ENCODE measurements around the gene RALGAPA1. TPM values are rescaled to one million over a fixed set of nuclear protein-coding genes. Genes with fewer than 3 reads are reported as not detected.
"Not testable (repeated sequence)": the region's sequence is repeated elsewhere in the genome, so short reads cannot be mapped to it uniquely, and the experiment has no call there.

RALGAPA1 gene
- total RNA-seq, 1 donor from 2014 or later: 83.5 TPM

DNA sequence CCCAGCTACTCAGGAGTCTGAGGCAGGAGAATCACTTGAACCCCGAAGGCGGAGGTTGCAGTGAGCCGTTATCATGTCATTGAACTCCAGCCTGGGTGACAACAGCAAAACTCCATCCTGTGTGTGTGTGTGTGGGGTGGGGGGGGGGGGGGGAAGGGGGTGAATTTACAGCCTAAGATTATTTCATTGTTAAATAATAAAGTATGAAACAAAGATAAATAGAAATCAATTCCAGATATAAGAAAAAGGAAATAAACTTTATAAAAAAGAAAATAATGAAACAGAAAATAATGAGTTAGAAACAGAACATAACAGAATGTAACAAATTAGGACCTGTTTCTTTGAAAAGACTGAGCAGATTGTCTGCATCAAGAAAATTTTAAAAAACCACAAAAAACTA lies 191.6 kb downstream of the RALGAPA1 start:
- H3K36me3 ChIP-seq (ENCODE audit: control insufficient read depth in 3 of 3, insufficient read depth in 3 of 3, low read length in 3 of 3): peaks cover 0 to 7% (median 6%) of the 10 kb centered on the region in 3 donors
- no peaks in the 10 kb centered on the region for H3K27me3 ChIP-seq (ENCODE audit: control insufficient read depth in 3 of 3, insufficient read depth in 3 of 3, low read length in 3 of 3)
- H3K27ac ChIP-seq (ENCODE audit: low read depth, low read length): no peak overlapping the region
- no peak overlapping the region for H3K9ac ChIP-seq (ENCODE audit: low read depth in 1 of 3, low read length in 3 of 3)
- no peak overlapping the region for H3K4me3 ChIP-seq (ENCODE audit: low read length in 3 of 3)
- no peaks in the 10 kb centered on the region for H3K4me1 ChIP-seq (ENCODE audit: control insufficient read depth in 3 of 3, insufficient read depth in 3 of 3, low read length in 3 of 3)
- H3K9me3 ChIP-seq (ENCODE audit: control insufficient read depth in 3 of 3, low read length in 3 of 3): peaks cover 0 to 1% (median 0%) of the 10 kb centered on the region in 3 donors

DNA sequence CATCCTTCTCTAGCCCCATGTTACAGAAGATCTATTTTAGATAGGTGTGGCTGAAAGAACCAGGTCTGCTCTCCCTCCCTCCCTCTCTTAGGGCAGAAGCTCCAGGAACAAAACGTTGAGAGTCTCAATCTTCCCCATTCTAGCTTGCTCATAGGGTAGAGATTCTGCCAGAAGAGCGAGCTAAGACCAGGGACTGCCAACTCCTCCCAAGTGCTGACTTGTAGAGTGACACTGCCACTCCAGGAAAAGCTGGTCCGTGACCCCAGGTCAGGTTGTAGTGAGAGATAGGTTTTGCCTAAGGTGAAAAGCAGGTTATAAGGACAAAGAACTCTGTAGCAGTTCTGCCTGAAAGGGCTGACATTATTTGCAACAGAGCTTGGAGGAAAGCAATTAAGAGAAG lies 201.7 kb downstream of the RALGAPA1 start:
- Histone ChIP-seq H3K27me3 (ENCODE audit: control insufficient read depth in 3 of 3, insufficient read depth in 3 of 3, low read length in 3 of 3) (no peaks in the 10 kb centered on the region), H3K36me3 (ENCODE audit: control insufficient read depth in 3 of 3, insufficient read depth in 3 of 3, low read length in 3 of 3) (peaks cover 0 to 21% (median 11%) of the 10 kb centered on the region in 3 donors), H3K9ac (ENCODE audit: low read depth in 1 of 3, low read length in 3 of 3) (no peak overlapping the region), H3K9me3 (ENCODE audit: control insufficient read depth in 3 of 3, low read length in 3 of 3) (no peaks in the 10 kb centered on the region), H3K27ac (ENCODE audit: low read depth, low read length) (no peak overlapping the region), H3K4me1 (ENCODE audit: control insufficient read depth in 3 of 3, insufficient read depth in 3 of 3, low read length in 3 of 3) (no peaks in the 10 kb centered on the region), H3K4me3 (ENCODE audit: low read length in 3 of 3) (no peak overlapping the region)

DNA sequence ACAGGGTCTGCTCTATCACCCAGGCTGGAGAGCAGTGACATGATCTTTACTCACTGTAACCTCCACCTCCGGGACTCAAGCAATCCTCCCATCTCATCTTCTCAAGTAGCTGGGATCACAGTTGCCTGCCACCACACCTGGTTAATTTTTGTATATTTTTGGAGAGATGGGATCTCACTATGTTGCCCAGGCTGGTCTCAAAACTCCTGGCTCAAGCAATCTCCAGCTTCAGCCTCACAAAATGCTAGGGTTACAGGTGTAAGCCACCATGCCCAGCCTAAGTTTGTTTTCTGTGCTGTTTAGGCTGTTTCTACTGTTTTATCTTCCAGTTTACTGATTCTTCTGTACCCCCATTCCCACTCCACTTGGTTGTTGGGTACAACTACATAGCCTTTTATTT lies 208.8 kb downstream of the RALGAPA1 start:
- H3K9ac ChIP-seq (ENCODE audit: low read depth in 1 of 3, low read length in 3 of 3): no peak overlapping the region
- no peak overlapping the region for H3K27ac ChIP-seq (ENCODE audit: low read depth, low read length)
- no peak overlapping the region for H3K4me3 ChIP-seq (ENCODE audit: low read length in 3 of 3)
- peaks cover 0 to 26% (median 24%) of the 10 kb centered on the region in 3 donors for H3K36me3 ChIP-seq (ENCODE audit: control insufficient read depth in 3 of 3, insufficient read depth in 3 of 3, low read length in 3 of 3)
- H3K4me1 ChIP-seq (ENCODE audit: control insufficient read depth in 3 of 3, insufficient read depth in 3 of 3, low read length in 3 of 3): no peaks in the 10 kb centered on the region
- no peaks in the 10 kb centered on the region for H3K27me3 ChIP-seq (ENCODE audit: control insufficient read depth in 3 of 3, insufficient read depth in 3 of 3, low read length in 3 of 3)
- no peaks in the 10 kb centered on the region for H3K9me3 ChIP-seq (ENCODE audit: control insufficient read depth in 3 of 3, low read length in 3 of 3)

DNA sequence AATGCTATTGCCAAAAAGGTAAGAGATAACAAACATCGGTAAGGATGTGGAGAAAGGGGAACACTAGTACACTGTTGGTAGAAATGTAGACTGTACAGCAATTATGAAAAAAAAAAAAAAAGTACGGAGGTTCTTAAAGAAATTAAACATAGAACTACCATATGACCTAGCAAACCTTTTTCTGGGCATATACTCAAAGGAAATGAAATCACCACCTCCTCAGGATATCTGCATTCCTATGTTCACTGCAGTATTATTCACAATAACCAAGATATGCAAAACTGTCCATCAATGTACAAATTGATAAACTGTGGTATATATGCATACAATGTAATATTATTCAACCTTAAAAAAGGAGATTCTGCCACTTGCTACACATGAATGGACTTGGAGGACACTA lies 214.5 kb downstream of the RALGAPA1 start:
- H3K9me3 ChIP-seq (ENCODE audit: control insufficient read depth in 3 of 3, low read length in 3 of 3): no peaks in the 10 kb centered on the region
- no peak overlapping the region for H3K9ac ChIP-seq (ENCODE audit: low read depth in 1 of 3, low read length in 3 of 3)
- peaks cover 0 to 6% (median 5%) of the 10 kb centered on the region in 3 donors for H3K36me3 ChIP-seq (ENCODE audit: control insufficient read depth in 3 of 3, insufficient read depth in 3 of 3, low read length in 3 of 3)
- H3K27ac ChIP-seq (ENCODE audit: low read depth, low read length): no peak overlapping the region
- no peak overlapping the region for H3K4me3 ChIP-seq (ENCODE audit: low read length in 3 of 3)
- no peaks in the 10 kb centered on the region for H3K4me1 ChIP-seq (ENCODE audit: control insufficient read depth in 3 of 3, insufficient read depth in 3 of 3, low read length in 3 of 3)
- H3K27me3 ChIP-seq (ENCODE audit: control insufficient read depth in 3 of 3, insufficient read depth in 3 of 3, low read length in 3 of 3): no peaks in the 10 kb centered on the region

DNA sequence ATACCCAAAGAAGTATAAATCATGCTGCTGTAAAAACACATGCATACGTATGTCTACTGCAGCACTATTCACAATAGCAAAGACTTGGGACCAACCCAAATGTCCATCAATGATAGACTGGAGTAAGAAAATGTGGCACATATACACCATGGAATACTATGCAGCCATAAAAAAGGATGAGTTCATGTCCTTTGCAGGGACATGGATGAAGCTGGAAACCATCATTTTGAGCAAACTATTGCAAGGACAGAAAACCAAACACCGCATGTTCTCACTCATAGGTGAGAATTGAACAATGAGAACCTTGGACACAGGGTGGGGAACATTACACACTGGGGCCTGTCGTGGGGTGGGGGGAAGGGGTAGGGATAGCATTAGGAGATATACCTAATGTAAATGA lies 221.7 kb downstream of the RALGAPA1 start:
- H3K27me3 ChIP-seq (ENCODE audit: control insufficient read depth in 3 of 3, insufficient read depth in 3 of 3, low read length in 3 of 3): not testable (repeated sequence)

DNA sequence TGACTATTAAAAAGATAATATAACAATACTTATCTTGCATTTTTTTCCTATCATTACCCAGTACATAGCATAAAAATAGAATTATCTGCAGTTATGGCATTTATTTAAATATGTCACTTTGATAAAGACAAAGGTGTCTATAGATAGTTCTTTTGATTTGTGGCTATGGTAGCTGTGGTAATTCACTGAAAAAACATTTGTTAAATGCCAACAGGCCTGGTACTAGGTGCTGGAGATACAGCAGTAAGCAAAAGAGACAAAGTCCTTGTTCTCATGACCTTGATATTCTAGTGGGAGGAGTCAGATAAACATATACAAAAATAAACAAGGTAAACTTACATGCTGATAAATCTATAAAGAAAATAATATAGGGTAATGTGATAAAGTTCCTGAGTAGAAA lies 230.5 kb downstream of the RALGAPA1 start:
- H3K27ac ChIP-seq (ENCODE audit: low read depth, low read length): no peak overlapping the region
- H3K4me1 ChIP-seq (ENCODE audit: control insufficient read depth in 3 of 3, insufficient read depth in 3 of 3, low read length in 3 of 3): no peaks in the 10 kb centered on the region
- H3K36me3 ChIP-seq (ENCODE audit: control insufficient read depth in 3 of 3, insufficient read depth in 3 of 3, low read length in 3 of 3): no peaks in the 10 kb centered on the region
- H3K9ac ChIP-seq (ENCODE audit: low read depth in 1 of 3, low read length in 3 of 3): no peak overlapping the region
- no peaks in the 10 kb centered on the region for H3K27me3 ChIP-seq (ENCODE audit: control insufficient read depth in 3 of 3, insufficient read depth in 3 of 3, low read length in 3 of 3)
- H3K9me3 ChIP-seq (ENCODE audit: control insufficient read depth in 3 of 3, low read length in 3 of 3): no peaks in the 10 kb centered on the region
- no peak overlapping the region for H3K4me3 ChIP-seq (ENCODE audit: low read length in 3 of 3)

More for the DNA sequence above, 221.7 kb downstream of the RALGAPA1 start:
- not testable (repeated sequence) for H3K4me3 ChIP-seq (ENCODE audit: low read length in 3 of 3); H3K4me1 ChIP-seq (ENCODE audit: control insufficient read depth in 3 of 3, insufficient read depth in 3 of 3, low read length in 3 of 3); H3K36me3 ChIP-seq (ENCODE audit: control insufficient read depth in 3 of 3, insufficient read depth in 3 of 3, low read length in 3 of 3); H3K27ac ChIP-seq (ENCODE audit: low read depth, low read length); H3K9me3 ChIP-seq (ENCODE audit: control insufficient read depth in 3 of 3, low read length in 3 of 3); H3K9ac ChIP-seq (ENCODE audit: low read depth in 1 of 3, low read length in 3 of 3)

DNA sequence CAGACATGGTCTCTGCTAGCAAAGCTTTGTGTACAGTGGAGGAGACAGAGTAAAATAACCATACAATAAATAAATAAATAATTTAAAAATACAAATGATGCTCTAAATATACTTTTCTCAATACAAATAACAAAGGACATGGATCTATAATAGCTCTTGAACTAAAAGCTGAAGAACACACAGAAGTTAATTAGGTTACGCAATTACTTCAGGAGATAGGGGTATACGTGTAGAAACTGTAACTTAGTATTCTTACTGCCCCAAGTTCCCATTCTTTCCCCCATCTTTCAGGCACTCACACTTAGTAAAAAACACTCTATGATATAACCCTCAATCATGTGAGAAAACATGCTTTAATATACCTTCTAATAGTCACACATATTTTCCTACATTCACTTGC lies 231.0 kb downstream of the RALGAPA1 start:
- Histone ChIP-seq H3K27ac (ENCODE audit: low read depth, low read length) (no peak overlapping the region), H3K9me3 (ENCODE audit: control insufficient read depth in 3 of 3, low read length in 3 of 3) (no peaks in the 10 kb centered on the region), H3K9ac (ENCODE audit: low read depth in 1 of 3, low read length in 3 of 3) (no peak overlapping the region), H3K4me1 (ENCODE audit: control insufficient read depth in 3 of 3, insufficient read depth in 3 of 3, low read length in 3 of 3) (no peaks in the 10 kb centered on the region), H3K36me3 (ENCODE audit: control insufficient read depth in 3 of 3, insufficient read depth in 3 of 3, low read length in 3 of 3) (no peaks in the 10 kb centered on the region), H3K27me3 (ENCODE audit: control insufficient read depth in 3 of 3, insufficient read depth in 3 of 3, low read length in 3 of 3) (no peaks in the 10 kb centered on the region), H3K4me3 (ENCODE audit: low read length in 3 of 3) (no peak overlapping the region)

DNA sequence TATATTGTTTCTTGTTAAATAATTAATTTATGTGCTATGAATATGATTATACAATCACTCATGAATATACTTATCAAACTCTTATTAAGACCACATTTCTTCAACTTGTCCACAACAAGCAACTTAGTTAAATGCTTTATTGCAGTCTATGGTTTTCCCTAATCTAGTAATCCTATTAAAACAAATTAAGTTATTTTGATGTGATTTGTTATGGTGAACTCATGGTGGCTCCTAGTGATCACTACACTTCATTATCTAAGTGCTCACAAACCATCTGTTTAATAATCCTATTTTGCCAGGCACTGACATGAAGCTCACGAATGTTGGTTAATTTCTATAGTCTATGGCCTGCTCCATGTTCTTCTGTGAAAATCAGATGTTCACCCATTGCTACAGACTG lies 232.2 kb downstream of the RALGAPA1 start:
- Histone ChIP-seq H3K27ac (ENCODE audit: low read depth, low read length) (no peak overlapping the region), H3K9me3 (ENCODE audit: control insufficient read depth in 3 of 3, low read length in 3 of 3) (no peaks in the 10 kb centered on the region), H3K36me3 (ENCODE audit: control insufficient read depth in 3 of 3, insufficient read depth in 3 of 3, low read length in 3 of 3) (no peaks in the 10 kb centered on the region), H3K4me3 (ENCODE audit: low read length in 3 of 3) (no peak overlapping the region), H3K9ac (ENCODE audit: low read depth in 1 of 3, low read length in 3 of 3) (no peak overlapping the region), H3K4me1 (ENCODE audit: control insufficient read depth in 3 of 3, insufficient read depth in 3 of 3, low read length in 3 of 3) (no peaks in the 10 kb centered on the region), H3K27me3 (ENCODE audit: control insufficient read depth in 3 of 3, insufficient read depth in 3 of 3, low read length in 3 of 3) (no peaks in the 10 kb centered on the region)

DNA sequence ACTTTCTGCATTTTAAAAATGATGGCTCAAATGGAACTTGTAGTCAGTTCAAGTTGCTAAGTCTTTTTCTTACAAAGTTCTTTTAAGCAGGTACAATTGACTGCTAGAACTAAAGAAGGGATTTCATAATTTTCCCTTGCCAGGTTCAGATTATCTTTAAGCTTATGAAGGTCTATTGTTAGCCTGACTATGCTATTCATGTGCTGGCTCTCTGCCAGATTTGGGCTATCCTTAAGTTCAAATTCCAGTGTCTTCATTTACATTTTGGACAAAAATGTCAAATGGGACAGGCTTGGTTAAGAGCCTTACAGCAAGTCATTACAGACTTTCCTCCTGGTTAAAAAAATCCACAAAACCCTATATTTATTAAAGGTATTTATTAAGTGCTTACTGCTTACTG lies 232.8 kb downstream of the RALGAPA1 start:
- Histone ChIP-seq H3K9me3 (ENCODE audit: control insufficient read depth in 3 of 3, low read length in 3 of 3) (no peaks in the 10 kb centered on the region), H3K9ac (ENCODE audit: low read depth in 1 of 3, low read length in 3 of 3) (no peak overlapping the region), H3K27ac (ENCODE audit: low read depth, low read length) (no peak overlapping the region), H3K27me3 (ENCODE audit: control insufficient read depth in 3 of 3, insufficient read depth in 3 of 3, low read length in 3 of 3) (no peaks in the 10 kb centered on the region), H3K36me3 (ENCODE audit: control insufficient read depth in 3 of 3, insufficient read depth in 3 of 3, low read length in 3 of 3) (no peaks in the 10 kb centered on the region), H3K4me3 (ENCODE audit: low read length in 3 of 3) (no peak overlapping the region), H3K4me1 (ENCODE audit: control insufficient read depth in 3 of 3, insufficient read depth in 3 of 3, low read length in 3 of 3) (no peaks in the 10 kb centered on the region)

DNA sequence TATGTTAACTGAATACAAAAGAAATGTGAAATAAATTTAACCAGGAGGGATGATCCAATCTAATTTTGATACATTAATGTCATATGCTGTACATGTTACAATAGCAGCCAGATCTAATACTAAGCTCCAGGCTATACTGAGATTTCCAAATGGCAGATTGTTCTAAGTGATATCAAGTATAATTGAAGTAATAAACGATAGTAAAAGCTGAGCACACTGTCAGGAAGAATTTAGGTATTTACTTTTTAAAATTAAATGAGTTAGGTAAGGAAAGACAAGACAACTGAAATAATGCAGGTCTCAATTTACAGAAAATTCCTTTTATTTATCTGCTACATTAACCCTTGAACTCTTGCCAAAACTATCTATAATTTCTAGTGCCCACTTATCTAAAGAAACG lies 235.2 kb downstream of the RALGAPA1 start:
- H3K9ac ChIP-seq (ENCODE audit: low read depth in 1 of 3, low read length in 3 of 3): no peak overlapping the region
- no peak overlapping the region for H3K4me3 ChIP-seq (ENCODE audit: low read length in 3 of 3)
- no peaks in the 10 kb centered on the region for H3K9me3 ChIP-seq (ENCODE audit: control insufficient read depth in 3 of 3, low read length in 3 of 3)
- no peak overlapping the region for H3K27ac ChIP-seq (ENCODE audit: low read depth, low read length)
- H3K36me3 ChIP-seq (ENCODE audit: control insufficient read depth in 3 of 3, insufficient read depth in 3 of 3, low read length in 3 of 3): no peaks in the 10 kb centered on the region
- no peaks in the 10 kb centered on the region for H3K27me3 ChIP-seq (ENCODE audit: control insufficient read depth in 3 of 3, insufficient read depth in 3 of 3, low read length in 3 of 3)
- H3K4me1 ChIP-seq (ENCODE audit: control insufficient read depth in 3 of 3, insufficient read depth in 3 of 3, low read length in 3 of 3): no peaks in the 10 kb centered on the region

DNA sequence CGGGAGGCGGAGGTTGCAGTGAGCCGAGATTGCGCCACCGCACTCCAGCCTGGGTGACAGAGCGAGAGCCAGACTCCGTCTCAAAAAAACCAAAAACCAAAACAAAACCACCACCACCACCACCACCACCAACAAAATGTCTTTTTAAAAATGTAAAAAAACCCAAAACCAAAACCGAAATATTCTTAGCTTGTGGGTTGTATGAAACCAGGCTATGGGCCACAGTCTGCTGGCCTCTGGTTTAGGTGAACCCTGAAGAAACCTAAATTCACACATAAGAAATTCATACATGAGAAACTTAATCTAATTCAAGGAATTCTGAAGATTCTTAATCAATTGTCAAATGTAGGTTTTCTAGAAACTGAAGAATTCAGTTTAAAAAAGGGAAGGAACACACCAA lies 237.5 kb downstream of the RALGAPA1 start:
- H3K4me3 ChIP-seq (ENCODE audit: low read length in 3 of 3): no peak overlapping the region
- H3K27me3 ChIP-seq (ENCODE audit: control insufficient read depth in 3 of 3, insufficient read depth in 3 of 3, low read length in 3 of 3): no peaks in the 10 kb centered on the region
- H3K9ac ChIP-seq (ENCODE audit: low read depth in 1 of 3, low read length in 3 of 3): no peak overlapping the region
- H3K4me1 ChIP-seq (ENCODE audit: control insufficient read depth in 3 of 3, insufficient read depth in 3 of 3, low read length in 3 of 3): no peaks in the 10 kb centered on the region
- peaks cover 0 to 3% (median 0%) of the 10 kb centered on the region in 3 donors for H3K36me3 ChIP-seq (ENCODE audit: control insufficient read depth in 3 of 3, insufficient read depth in 3 of 3, low read length in 3 of 3)
- no peak overlapping the region for H3K27ac ChIP-seq (ENCODE audit: low read depth, low read length)
- H3K9me3 ChIP-seq (ENCODE audit: control insufficient read depth in 3 of 3, low read length in 3 of 3): no peaks in the 10 kb centered on the region

All from skeletal muscle tissue (tissue), 4 donors.